ENCODE results near the gene DNAJC27.
A peak's percentile ranks its signal among the peaks of the same experiment; 100 is the strongest.
"Not testable (repeated sequence)": the region's sequence is repeated elsewhere in the genome, so short reads cannot be mapped to it uniquely, and the experiment has no call there.

Gene DNAJC27

GRCh38 chr2:24971536-24972314, at the start of gene DNAJC27:
DNAJC27 (minus strand) TSS chr2:24971955; CDS start chr2:24971904, 51 bp downstream.
- DNase-seq (ENCODE audit: low read depth, low spot score) = peak; percentile 97

DNA sequence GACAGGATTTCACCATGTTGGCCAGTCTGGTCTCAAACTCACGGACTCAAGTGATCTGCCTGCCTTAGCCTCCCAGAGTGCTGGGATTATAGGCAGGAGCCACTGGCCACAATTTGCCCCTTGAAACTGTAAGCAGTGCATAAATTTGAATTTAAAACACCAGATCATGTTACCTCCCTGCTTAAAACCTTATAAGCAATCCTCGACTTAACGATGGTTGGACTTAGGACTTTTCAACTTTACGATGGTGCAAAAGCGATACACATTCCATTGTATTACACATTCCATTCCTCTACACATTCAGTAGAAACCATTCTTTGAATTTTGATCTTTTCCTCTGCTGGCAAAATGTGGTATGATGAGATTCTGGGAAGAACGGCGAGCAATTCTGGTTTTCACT, 46.9 kb upstream of the DNAJC27 start:
- no peak for DNase-seq (ENCODE audit: low read depth, low spot score)

GRCh38 chr2:25014631-25015030, 42.9 kb upstream of the DNAJC27 start:
- DNase-seq (ENCODE audit: low read depth, low spot score) = no peak

GRCh38 chr2:25011342-25011741, 39.6 kb upstream of the DNAJC27 start:
- not testable (repeated sequence) for DNase-seq (ENCODE audit: low read depth, low spot score)

DNA sequence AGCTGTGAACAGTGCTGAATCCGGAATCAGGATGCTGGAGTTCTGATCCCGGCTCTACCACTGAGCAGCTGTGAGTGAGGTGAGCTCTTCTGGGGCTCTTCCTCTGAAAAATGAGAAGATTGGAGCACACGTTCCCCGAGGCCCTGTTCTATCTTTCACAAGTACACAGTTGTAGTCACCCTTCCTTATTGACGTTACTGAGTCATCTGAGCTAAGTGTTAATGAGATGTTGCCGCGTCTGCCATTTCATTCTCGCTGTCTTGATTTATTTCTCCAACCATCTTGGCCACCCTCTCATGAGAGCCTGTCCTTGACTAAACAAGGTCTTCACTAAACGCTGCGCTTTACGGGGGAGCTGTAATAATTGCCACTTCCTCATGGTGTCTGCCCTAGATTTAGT, 38.2 kb upstream of the DNAJC27 start:
- no peak for DNase-seq (ENCODE audit: low read depth, low spot score)

DNA sequence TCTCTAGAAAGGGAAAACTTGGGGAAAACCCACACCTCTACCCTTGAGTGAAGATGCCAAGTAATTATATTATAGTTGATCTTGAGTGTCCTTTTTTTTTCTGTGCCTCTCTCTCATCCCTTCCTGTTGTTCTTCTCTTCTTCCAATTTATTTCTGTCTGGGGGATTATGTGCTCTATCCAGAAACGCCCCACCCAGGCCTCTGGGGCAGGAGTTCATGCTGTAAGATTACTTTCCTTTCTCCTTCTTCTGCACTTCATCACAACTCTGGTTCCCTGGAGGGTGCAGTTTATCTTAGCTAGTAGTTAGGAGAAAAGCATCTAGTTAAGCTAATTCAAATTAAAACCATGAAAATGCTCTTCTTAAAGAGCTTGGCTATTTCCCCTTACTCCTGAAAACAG, 30.3 kb upstream of the DNAJC27 start:
- DNase-seq (ENCODE audit: low read depth, low spot score) = no peak

DNA sequence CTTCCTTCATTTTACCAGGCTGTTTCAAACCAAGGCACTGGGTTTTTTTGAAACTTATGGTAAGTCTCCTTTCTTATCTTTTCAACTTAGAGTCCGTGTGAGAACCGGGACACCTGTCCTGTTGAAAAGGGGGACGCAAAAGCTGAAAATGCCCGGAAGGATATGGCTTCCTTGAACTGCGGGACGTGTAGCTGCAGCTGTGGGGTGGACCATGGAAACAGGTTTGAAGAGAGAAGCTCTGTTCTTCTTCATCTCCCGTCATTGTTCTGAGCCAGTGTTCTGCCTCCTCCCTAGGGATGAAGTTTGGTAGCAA, 29.5 kb upstream of the DNAJC27 start:
- DNase-seq (ENCODE audit: low read depth, low spot score) = no peak

DNA sequence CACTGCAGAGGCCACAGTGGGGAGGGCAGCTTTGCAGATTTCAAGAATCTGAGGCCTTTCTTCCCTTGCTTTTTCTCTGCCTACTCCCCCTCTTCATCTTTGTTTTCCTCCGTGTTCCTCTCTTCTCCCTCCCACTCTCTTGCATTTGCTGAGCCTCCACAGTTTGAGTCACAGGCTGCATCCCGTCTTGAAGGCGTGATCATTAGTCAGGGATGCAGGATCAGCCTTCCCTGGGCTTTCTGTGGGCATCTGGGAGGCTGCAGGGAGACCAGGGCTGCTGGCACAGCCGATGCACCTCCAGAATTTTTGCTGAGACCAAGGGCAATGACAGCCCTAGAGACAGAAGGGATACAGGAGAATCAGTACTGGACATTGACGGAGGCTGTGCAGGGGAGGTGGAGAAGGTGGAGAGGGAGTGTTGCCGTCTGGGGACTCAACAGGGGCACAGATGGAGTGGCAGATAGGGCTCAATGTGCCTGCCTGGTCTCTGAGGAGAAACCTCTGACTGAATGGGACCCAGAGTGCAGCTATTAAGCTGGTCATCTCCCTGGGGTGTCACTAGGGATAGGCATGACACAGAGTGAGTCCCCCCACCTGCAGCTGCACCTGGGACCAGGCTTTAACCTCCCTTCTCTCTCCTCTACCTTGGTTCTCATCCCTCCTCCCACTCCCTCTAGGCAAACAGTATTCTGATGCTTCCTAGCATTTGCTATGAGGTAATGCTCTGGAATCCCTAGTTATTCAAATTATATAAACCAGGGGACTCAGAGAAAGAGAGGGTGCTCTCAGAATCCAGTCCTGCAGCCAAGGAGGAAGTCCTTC, 29.0 kb upstream of the DNAJC27 start:
- DNase-seq (ENCODE audit: low read depth, low spot score) = no peak

DNA sequence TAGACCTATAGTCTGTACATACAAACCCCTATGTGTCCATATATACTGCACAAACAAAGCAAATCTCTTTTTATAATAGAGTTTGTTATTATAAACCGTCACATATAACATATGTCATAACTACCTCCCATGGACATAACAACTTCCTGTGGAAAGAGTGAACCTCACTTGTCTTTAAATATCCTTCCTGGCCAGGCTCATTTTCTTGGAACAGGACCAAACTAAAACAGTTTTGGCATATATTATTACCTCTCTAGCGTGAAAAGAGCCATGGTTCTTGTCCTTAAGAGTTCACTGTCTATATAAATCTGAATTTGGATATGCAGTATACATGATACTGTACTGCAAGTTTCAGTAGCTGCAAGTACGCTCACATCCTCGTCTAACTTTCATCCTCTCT, 28.3 kb upstream of the DNAJC27 start:
- no peak for DNase-seq (ENCODE audit: low read depth, low spot score)

- not testable (repeated sequence) for DNase-seq (ENCODE audit: low read depth, low spot score)
Observed at GRCh38 chr2:24999097-24999496, 27.3 kb upstream of the DNAJC27 start.

GRCh38 chr2:24994146-24994724, 22.5 kb upstream of the DNAJC27 start:
- no peak for DNase-seq (ENCODE audit: low read depth, low spot score)

GRCh38 chr2:24993406-24994145, 21.8 kb upstream of the DNAJC27 start:
- DNase-seq (ENCODE audit: low read depth, low spot score) = no peak

GRCh38 chr2:24986372-24986771, 14.6 kb upstream of the DNAJC27 start:
- DNase-seq (ENCODE audit: low read depth, low spot score) = no peak

- no peak for DNase-seq (ENCODE audit: low read depth, low spot score)
Observed at GRCh38 chr2:24985511-24985910, 13.8 kb upstream of the DNAJC27 start.

GRCh38 chr2:24984912-24985311, 13.2 kb upstream of the DNAJC27 start:
- no peak for DNase-seq (ENCODE audit: low read depth, low spot score)

DNA sequence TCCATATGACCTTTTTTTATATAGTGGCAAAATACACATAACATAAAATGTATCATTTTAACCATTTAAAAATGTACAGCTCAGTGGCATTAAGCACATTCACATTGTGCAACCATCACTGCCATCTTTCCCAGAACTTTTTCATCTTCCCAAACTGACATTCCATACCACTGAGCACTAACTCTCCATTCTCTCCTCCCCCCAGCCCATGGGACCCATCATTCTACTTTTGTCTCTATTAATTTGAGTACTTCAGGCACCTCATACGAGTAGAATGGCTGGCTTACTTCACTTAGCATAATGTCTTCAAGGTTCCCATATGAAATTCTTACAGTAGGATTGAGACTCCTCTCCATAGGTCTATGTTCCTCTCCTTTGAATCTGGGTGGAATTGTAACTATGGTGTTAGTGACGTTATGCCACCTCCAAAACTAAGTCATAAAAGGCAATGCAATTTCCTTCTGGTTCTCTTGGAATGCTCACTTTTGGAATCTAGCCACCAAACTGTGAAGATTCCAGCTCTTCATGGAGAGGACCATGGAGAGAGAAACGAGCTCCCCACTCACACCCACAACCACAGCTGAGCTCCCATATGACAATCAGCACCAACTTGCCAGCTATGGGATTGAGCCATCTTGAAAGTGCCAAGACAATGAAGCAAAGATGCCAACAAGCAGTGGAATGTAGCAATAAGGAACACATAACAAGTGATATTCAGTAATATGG, 9.8 kb upstream of the DNAJC27 start:
- no peak for DNase-seq (ENCODE audit: low read depth, low spot score)

GRCh38 chr2:24978661-24979060, 6.9 kb upstream of the DNAJC27 start:
- no peak for DNase-seq (ENCODE audit: low read depth, low spot score)

DNA sequence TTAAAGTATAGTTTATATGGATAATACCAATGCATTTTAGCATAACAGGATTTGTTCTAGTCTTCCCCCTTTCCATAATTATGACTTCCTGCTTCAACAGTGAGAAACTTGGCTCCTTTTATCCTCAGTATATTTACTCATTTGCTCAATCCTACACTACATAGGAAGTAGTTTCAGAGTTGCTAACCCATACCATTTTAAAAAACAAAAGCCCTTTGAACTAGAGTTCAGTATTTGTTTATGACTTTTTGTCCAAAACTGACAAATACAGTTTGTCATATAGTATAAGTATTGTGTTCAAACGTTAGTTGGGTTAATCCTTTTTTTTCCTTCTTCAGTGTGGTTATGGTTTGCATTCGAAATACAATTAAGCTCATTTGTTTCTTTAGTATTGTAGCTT, 5.9 kb upstream of the DNAJC27 start:
- no peak for DNase-seq (ENCODE audit: low read depth, low spot score)

GRCh38 chr2:24973812-24974211, 2.1 kb upstream of the DNAJC27 start:
- DNase-seq (ENCODE audit: low read depth, low spot score) = no peak

DNA sequence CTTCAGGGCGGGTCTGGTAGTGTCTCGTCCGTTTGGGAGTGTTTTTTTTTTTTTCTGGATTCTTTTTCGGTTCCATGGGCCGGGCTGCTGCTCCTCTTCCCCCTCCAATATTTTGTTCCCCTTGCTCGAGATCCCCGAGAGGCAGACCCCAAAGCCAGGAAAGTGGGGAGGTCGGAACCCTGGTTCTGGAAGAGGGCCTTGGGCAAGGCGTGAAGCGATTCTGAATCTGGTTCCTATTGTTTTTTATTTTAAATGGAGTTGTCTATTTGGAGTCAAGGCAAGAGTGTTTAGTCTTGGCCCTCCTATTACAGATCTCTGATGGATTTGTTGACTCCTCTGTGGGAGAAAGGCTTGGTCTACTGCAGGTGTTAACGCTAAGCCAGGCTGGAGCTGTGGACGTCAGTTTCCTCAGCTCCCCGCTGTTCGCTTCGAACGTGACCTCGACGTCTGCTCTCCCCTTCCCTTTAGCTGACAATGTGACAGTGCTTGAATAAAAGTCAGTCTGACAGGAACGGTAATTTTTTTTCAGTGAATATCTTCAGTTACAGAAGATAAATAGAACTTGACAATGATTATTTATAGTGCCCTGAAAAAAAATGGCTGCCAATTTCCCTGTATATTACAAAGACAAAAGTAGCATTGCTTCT, 683 bp upstream of the DNAJC27 start:
- peak; percentile 30 for DNase-seq (ENCODE audit: low read depth, low spot score)

- no peak for DNase-seq (ENCODE audit: low read depth, low spot score)
Observed at GRCh38 chr2:24971286-24971535, 544 bp downstream of the DNAJC27 start.
